ENCODE data around the gene BSCL2.

DNA sequence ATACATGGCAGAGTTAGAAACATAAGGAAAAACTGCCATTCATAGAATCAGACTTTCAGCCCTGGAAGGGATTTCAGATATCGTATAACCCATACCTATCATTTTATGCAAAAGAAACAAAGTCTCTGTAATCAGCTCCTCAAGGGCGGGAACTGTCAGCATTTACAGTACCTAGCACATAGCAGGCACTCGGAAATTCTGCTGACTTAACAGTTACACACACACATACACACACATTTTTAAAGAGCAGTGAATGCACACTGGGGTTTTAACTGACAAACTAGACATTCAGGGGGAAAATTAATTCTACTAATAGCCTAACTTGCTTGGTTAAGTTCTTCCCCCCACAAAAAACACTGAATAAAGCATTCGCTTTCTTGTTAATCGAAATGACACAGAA is 9.0 kb upstream of the BSCL2 start:
- TF ChIP-seq, protein P1, sequence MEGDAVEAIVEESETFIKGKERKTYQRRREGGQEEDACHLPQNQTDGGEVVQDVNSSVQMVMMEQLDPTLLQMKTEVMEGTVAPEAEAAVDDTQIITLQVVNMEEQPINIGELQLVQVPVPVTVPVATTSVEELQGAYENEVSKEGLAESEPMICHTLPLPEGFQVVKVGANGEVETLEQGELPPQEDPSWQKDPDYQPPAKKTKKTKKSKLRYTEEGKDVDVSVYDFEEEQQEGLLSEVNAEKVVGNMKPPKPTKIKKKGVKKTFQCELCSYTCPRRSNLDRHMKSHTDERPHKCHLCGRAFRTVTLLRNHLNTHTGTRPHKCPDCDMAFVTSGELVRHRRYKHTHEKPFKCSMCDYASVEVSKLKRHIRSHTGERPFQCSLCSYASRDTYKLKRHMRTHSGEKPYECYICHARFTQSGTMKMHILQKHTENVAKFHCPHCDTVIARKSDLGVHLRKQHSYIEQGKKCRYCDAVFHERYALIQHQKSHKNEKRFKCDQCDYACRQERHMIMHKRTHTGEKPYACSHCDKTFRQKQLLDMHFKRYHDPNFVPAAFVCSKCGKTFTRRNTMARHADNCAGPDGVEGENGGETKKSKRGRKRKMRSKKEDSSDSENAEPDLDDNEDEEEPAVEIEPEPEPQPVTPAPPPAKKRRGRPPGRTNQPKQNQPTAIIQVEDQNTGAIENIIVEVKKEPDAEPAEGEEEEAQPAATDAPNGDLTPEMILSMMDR (IDR thresholded peaks at IDR 0.05) = no peak
- TF ChIP-seq EZH2 (IDR thresholded peaks at IDR 0.05; ENCODE audit: borderline replicate concordance, insufficient read depth, low read depth, low read length, poor library complexity, severe bottlenecking) = no peak
